ENCODE results near the gene CS. TPM values are rescaled to one million over a fixed set of nuclear protein-coding genes. Genes with fewer than 3 reads are reported as not detected.
"Not testable (repeated sequence)": the region's sequence is repeated elsewhere in the genome, so short reads cannot be mapped to it uniquely, and the experiment has no call there.

CS gene
- total RNA-seq, 2 donors from 2014 or later, result 230 to 363 TPM

DNA sequence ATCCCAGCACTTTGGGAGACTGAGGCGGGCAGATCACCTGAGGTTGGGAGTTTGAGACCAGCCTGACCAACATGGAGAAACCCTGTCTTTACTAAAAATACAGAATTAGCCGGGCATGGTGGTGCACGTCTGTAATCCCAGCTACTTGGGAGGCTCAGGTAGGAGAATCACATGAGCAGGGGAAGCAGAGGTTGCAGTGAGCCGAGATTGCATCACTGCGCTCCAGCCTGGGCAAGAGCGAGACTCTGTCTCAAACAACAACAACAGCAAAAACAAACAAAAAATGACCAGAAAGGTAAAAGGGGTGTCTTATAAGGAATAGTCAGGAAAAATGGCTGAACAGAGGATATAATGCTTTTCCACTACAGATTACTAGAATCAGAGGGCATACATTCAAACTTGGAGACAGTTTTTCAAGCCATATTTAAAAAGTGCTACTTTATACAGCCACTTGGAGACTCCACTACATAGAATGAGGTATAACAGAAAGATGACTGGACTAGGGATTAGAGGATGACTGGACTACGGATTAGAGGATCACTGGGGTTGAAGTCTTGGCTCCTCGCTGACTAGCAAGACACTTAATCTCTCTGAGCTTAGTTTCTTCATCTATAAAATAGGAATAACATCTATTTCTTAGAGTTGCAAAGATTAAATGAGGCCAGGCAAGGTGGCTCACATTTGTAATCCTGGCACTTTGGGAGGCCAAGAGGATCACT, 4.9 kb upstream of the CS start:
- peaks cover 50% of the 10 kb centered on the region for H3K36me3 Mint-ChIP-seq (ENCODE audit: low read depth)
- H3K27me3 Mint-ChIP-seq, result no peaks in the 10 kb centered on the region
- H3K4me3 Mint-ChIP-seq, result no peak overlapping the region
- H3K27ac Mint-ChIP-seq, result no peak overlapping the region
- H3K9me3 Mint-ChIP-seq, result no peaks in the 10 kb centered on the region
- peaks cover 7% of the 10 kb centered on the region for H3K4me1 Mint-ChIP-seq
- no peak for ATAC-seq (replicated peaks)

DNA sequence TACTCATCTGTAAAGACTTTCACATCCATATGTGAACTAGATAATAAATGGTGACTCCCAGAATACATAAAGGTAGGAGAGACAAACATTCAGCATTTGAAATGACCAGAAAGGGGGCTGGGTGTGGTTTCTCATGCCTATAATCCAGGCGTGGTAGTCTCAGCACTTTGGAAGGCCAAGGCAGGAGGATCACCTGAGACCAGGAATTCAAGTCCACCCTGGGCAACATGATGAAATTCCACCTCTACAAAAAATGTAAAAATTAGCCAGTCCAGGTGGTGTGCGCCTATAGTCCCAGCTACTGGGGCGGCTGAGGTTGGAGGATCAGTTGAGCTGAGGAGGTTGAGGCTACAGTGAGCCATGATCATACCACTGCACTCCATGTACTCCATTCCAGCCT, 4.1 kb upstream of the CS start:
- no peak overlapping the region for H3K27ac Mint-ChIP-seq
- no peak overlapping the region for H3K4me3 Mint-ChIP-seq
- H3K27me3 Mint-ChIP-seq, result no peaks in the 10 kb centered on the region
- no peaks in the 10 kb centered on the region for H3K9me3 Mint-ChIP-seq
- peaks cover 7% of the 10 kb centered on the region for H3K4me1 Mint-ChIP-seq
- peaks cover 49% of the 10 kb centered on the region for H3K36me3 Mint-ChIP-seq (ENCODE audit: low read depth)
- no peak for ATAC-seq (replicated peaks)

DNA sequence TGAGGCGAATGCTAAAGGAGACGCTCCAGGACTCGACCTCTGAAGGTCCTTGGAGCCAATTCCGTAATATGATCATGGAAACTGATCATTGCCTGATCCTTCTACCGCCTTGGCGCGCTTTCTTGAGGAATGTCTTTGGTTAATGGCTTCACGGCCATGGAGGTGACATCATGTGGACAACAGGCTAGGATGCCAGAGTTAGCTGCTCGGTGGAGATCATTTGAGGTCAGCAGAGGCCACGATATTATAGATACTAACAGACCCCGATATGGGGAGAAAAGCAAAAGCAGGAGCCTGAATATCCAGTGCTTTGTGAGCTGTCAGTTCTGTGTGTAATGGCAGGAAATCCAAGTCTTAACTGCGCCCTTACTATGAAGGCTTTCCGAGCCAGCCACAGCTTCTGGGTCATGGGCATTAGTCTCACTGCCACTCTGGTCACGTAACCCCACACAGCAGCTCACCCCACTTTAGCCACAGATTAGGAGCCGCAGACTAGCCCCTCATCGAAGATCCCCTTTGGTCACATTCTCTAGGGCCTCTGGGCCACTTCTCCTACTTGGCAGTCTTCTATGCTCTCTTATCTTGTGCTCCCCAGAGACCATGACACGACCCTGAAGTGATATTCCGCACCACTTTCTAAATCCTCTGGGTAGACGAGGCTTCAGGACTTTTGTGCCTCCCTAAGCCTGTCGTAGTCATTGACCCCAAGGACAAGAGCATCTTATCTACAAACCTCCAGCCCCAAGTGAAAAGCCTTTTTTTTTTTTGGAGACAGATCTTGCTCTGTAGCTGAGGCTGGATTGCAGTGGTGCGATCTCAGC, 724 bp upstream of the CS start:
- Mint-ChIP-seq H3K27me3 (no peaks in the 10 kb centered on the region), H3K4me1 (peaks cover 23% of the 10 kb centered on the region), H3K4me3 (peak overlapping the region; percentile 81), H3K9me3 (no peaks in the 10 kb centered on the region), H3K27ac (peak overlapping the region; percentile 89), H3K36me3 (ENCODE audit: low read depth) (peaks cover 57% of the 10 kb centered on the region)
- peak; percentile 1 for ATAC-seq (replicated peaks)

DNA sequence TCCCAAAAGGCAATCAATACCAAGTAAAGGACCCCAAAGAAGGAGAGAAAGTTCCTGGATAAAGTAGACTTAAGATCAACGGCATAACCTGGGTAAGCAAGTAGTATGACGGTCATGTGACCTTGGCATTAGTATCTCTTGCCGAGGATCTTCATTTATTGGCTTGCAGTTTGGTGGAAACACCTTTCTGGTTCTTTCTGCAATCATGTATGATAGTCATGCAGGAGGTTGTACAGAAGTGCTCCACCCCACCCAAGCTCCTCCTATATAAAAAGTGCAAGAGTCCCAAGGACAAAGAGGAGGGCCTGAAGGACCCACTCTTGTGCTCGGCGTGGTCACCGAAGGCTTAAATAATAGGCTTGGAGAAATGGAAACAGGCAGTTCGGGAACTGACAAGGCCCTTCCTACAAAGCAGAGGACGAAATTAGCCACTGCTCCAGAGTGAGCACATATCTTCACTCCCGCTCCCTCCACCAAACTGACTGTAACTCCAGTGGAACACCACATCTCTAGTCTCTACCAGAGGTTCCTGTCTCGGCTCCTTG, 750 bp downstream of the CS start:
- Mint-ChIP-seq H3K36me3 (ENCODE audit: low read depth) (peaks cover 56% of the 10 kb centered on the region), H3K4me3 (peak overlapping the region; percentile 81), H3K4me1 (peaks cover 23% of the 10 kb centered on the region), H3K27me3 (no peaks in the 10 kb centered on the region), H3K9me3 (no peaks in the 10 kb centered on the region), H3K27ac (peak overlapping the region; percentile 89)
- peak; percentile 2 for ATAC-seq (replicated peaks)

DNA sequence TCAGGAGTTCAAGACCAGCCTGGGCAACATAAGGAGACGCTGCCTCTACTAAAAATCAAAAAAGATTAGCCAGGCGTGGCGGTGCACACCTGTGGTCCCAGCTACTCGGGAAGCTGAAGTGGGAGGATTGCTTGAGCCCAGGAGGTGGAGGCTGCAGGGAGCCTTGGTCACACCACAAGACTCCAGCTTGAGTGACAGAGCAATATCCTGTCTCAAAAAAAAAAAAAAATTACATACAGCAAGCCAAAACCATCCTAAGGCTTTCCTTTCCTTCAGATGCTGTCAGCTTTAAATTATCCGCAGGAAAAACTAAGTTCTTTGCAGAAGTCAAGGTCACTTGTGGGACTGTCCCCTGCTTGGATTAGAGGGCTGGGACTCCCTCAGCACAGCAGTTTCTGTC, 1.3 kb downstream of the CS start:
- Mint-ChIP-seq H3K36me3 (ENCODE audit: low read depth) (peaks cover 56% of the 10 kb centered on the region), H3K4me3 (peak overlapping the region; percentile 81), H3K4me1 (peaks cover 23% of the 10 kb centered on the region), H3K9me3 (no peaks in the 10 kb centered on the region), H3K27ac (peak overlapping the region; percentile 89), H3K27me3 (no peaks in the 10 kb centered on the region)
- ATAC-seq (replicated peaks), result no peak

DNA sequence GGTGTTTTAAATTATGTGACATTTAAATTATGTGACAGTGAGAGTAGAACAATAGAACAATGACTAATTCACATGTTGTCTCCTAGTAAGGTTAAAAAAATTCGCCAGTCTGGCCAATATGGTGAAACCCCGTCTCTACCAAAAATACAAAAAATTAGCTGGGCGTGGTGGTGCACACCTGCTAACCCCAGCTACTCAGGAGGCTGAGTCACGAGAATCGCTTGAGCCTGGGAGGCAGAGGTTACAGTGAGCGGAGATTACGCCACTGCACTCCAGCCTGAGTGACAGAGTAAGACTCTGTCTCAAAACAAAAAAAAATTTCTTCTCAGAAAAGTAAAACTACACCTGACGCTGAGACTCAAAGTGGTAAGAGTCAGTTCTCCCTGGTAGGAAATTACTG, 2.7 kb downstream of the CS start:
- peak overlapping the region; percentile 81 for H3K4me3 Mint-ChIP-seq
- peaks cover 28% of the 10 kb centered on the region for H3K4me1 Mint-ChIP-seq
- peak overlapping the region; percentile 25 for H3K27ac Mint-ChIP-seq
- no peaks in the 10 kb centered on the region for H3K27me3 Mint-ChIP-seq
- no peak for ATAC-seq (replicated peaks)
- H3K36me3 Mint-ChIP-seq (ENCODE audit: low read depth), result peaks cover 67% of the 10 kb centered on the region
- no peaks in the 10 kb centered on the region for H3K9me3 Mint-ChIP-seq

DNA sequence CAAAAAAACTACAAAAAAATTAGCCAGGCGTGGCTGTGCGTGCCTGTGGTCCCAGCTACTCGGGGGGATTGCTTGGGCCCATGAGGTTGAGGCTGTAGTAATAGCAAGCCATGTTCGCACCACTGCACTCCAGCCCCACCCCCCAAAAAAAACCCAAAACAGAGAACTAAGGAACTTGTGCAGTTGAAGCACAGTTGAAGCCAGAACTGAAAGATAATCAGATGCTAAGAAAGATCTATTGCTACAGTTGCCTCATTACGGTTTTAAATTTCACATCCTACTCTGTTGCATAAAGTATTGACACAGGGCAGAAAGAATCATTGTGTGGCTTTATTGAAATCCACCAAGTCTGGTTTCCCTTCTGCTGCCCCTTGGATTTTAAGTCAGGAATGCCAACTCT, 3.8 kb downstream of the CS start:
- H3K4me3 Mint-ChIP-seq, result peak overlapping the region; percentile 81
- H3K27me3 Mint-ChIP-seq, result no peaks in the 10 kb centered on the region
- no peaks in the 10 kb centered on the region for H3K9me3 Mint-ChIP-seq
- ATAC-seq (replicated peaks), result no peak
- H3K4me1 Mint-ChIP-seq, result peaks cover 32% of the 10 kb centered on the region
- H3K36me3 Mint-ChIP-seq (ENCODE audit: low read depth), result peaks cover 76% of the 10 kb centered on the region
- no peak overlapping the region for H3K27ac Mint-ChIP-seq

DNA sequence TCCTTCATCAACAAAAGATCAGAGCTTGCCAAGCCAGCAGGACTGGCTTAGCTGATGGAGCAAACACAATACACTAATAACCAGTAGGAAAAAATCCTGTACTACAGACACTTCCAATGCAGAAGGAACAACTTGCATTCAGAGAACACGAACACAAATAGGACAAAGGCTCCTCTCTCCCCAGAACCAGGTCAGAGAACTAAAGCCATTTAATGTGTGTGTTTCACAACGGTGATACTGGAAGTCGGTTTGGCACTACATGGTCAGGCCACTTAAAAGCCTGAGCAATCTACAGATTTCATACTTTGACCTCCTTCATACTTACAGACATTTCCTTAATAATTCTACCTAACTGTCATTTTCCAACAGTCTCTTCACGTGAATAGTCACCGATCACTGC, 6.3 kb downstream of the CS start:
- Mint-ChIP-seq H3K9me3 (no peaks in the 10 kb centered on the region), H3K4me1 (peaks cover 28% of the 10 kb centered on the region), H3K27me3 (no peaks in the 10 kb centered on the region), H3K36me3 (ENCODE audit: low read depth) (peaks cover 88% of the 10 kb centered on the region), H3K4me3 (no peak overlapping the region), H3K27ac (no peak overlapping the region)
- no peak for ATAC-seq (replicated peaks)

DNA sequence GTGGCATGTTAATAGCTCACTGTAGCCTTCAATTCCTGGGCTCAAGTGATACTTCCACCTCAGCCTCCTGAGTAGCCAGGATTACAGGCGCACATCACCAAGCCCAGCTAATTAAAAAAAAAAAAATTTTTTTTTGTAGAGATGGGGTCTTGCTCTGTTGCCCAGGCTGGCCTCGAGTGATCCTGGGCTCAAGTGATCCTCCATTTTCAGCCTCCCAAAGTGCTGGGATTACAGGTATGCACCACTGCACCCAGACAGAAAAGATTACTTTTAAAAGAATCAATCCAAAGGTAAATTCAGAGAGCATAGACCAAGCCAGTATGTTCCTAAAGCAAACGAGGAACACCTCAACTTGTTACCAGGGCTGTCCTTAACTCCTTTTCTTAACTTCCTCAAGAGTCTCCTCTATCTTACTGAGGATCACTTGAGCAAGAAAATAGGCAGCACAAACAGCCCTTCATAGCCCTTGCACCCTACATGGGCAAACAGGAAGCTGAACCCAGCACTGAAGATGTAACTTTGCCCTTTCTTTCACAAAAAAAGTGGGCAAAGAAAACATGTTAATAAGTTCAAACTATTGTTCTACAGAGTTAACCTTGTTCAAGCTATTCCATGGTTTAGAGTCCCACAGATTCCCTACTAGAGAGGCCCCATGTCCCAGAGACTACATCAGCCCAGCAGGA, 11.3 kb downstream of the CS start:
- Mint-ChIP-seq H3K27ac (no peak overlapping the region), H3K4me3 (no peak overlapping the region), H3K9me3 (no peaks in the 10 kb centered on the region), H3K36me3 (ENCODE audit: low read depth) (peaks cover 84% of the 10 kb centered on the region), H3K4me1 (peaks cover 12% of the 10 kb centered on the region), H3K27me3 (no peaks in the 10 kb centered on the region)
- ATAC-seq (replicated peaks), result no peak

DNA sequence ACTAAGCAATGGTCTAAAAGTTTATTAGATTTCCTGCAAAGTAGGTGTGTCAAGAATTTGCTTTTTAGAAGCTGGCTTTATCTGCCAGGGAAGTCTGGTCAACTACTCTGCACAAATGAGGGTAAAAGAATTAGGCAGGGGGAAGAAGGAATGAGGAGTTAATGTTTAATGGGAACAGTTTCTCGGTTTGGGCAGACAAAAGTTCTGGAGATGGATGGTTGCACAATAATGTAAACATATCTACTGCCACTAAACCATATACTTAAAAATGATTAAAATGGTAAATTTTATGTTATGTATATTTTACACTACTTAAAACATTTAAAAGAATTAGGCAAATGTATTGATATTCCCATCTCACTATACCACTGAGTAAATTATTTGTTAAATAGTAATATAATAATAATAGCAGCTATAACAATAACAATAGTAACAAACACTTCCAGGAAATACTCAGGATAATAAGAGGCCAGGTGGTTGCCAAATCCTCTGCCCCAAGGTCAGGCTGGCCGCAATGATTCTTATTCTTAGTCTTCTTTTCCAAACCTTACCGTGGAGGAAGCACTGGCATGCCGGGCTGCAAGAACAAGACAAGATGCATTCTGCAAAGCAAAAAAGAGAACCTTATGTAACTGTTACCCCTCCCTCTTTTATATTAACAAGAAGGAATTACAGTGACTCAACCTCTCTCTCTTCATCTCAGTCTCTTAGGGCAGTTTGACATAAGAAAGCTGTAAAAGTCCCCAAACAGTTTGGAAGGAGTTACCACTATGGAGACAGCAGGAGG, 13.9 kb downstream of the CS start:
- H3K4me1 Mint-ChIP-seq, result peaks cover 2% of the 10 kb centered on the region
- peaks cover 89% of the 10 kb centered on the region for H3K36me3 Mint-ChIP-seq (ENCODE audit: low read depth)
- peak overlapping the region; percentile 57 for H3K27ac Mint-ChIP-seq
- no peaks in the 10 kb centered on the region for H3K27me3 Mint-ChIP-seq
- H3K4me3 Mint-ChIP-seq, result no peak overlapping the region
- no peaks in the 10 kb centered on the region for H3K9me3 Mint-ChIP-seq
- ATAC-seq (replicated peaks), result no peak

DNA sequence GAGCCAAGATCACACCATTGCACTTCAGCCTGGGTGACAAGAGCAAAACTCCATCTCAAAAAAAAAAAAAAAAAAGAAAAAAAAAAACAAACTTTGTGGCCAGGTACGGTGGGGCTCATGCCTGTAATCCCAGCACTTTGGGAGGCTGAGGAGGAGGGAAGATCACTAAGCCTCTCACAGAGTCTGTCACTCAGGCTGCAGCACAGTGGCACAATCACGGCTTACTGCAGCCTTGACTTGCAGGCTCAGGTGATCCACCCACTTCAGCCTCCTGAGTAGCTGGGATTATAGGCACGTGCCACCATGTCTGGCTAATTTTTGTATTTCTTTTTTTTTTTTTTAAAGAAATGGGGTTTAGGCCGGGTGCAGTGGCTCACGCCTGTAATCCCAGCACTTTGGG, 15.9 kb downstream of the CS start:
- H3K9me3 Mint-ChIP-seq; H3K4me1 Mint-ChIP-seq; H3K27me3 Mint-ChIP-seq; H3K27ac Mint-ChIP-seq; H3K4me3 Mint-ChIP-seq; ATAC-seq (replicated peaks): not testable (repeated sequence)
- H3K36me3 Mint-ChIP-seq (ENCODE audit: low read depth), result peaks cover 90% of the 10 kb centered on the region

DNA sequence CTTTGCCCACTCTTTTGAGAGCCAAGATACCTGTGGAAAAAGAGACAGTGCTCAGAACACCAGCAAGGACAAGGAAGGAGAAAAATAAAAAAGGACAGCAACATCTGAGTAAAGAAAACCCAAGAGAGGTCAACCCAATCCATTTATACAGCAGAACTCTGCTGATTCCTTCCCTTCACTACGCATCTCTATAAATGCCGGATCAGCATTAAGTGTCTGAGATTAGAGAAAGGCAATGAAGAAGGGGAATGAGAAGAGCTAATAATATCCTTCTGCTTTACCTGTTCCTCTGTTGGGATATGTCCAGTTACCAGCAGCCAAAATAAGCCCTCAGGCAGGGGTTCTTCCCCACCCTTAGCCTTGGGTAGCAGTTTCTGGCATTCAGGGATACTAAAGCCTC, 17.6 kb downstream of the CS start:
- ATAC-seq (replicated peaks), result no peak
- no peaks in the 10 kb centered on the region for H3K4me1 Mint-ChIP-seq
- no peak overlapping the region for H3K4me3 Mint-ChIP-seq
- H3K9me3 Mint-ChIP-seq, result no peaks in the 10 kb centered on the region
- no peaks in the 10 kb centered on the region for H3K27me3 Mint-ChIP-seq
- H3K27ac Mint-ChIP-seq, result peak overlapping the region; percentile 27
- peaks cover 89% of the 10 kb centered on the region for H3K36me3 Mint-ChIP-seq (ENCODE audit: low read depth)

DNA sequence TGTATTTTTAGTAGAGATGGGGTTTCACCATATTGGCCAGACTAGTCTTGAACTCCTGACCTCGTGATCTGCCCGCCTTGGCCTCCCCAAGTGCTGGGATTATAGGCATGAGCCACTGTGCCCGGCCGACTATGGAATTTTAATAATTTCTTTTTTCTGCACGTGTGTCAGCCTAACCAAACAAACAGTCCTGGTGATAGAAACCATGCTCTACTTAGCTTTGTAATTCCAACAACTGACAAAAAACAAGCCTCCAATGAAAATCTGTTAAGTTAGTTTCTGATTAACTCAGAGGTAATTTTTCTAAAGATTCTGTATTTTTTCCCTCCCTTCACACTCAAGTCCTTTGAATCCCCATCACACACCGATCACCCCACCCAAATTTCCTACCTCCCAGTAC, 18.1 kb downstream of the CS start:
- H3K36me3 Mint-ChIP-seq (ENCODE audit: low read depth), result peaks cover 93% of the 10 kb centered on the region

DNA sequence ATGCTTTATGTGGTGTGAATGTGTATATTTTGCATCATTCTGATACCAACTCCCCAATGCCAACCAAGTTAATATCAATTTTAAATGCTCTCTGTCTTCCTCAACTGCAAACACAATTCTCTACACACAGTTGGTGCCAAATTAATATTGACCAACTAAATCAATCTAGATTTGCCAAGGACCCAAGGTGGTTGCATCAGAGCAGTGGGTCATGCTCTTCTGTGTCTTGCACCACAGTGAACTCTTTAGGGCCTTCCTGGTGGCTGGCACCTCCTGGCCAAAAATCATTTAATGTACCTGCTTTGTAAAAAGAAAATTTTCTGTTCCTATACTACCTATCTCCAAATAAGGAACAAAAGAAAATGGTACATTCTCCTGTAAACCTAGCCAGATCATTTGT, 19.3 kb downstream of the CS start:
- H3K36me3 Mint-ChIP-seq (ENCODE audit: low read depth), result peaks cover 93% of the 10 kb centered on the region
- H3K4me1 Mint-ChIP-seq, result no peaks in the 10 kb centered on the region
- no peak overlapping the region for H3K4me3 Mint-ChIP-seq
- H3K9me3 Mint-ChIP-seq, result no peaks in the 10 kb centered on the region
- no peak for ATAC-seq (replicated peaks)
- H3K27ac Mint-ChIP-seq, result no peak overlapping the region
- H3K27me3 Mint-ChIP-seq, result no peaks in the 10 kb centered on the region

More for the DNA sequence above, 18.1 kb downstream of the CS start:
- Mint-ChIP-seq H3K27ac (peak overlapping the region; percentile 27), H3K4me3 (no peak overlapping the region), H3K4me1 (no peaks in the 10 kb centered on the region), H3K27me3 (no peaks in the 10 kb centered on the region), H3K9me3 (no peaks in the 10 kb centered on the region)
- no peak for ATAC-seq (replicated peaks)

All from activated T-helper 17 cell treated with anti-CD3 and anti-CD28 coated beads, Interleukin-2, amount 50 U/mL, for 72 hours (primary cell).